Stimulated activated CD8-positive, alpha-beta memory T cell treated with anti-CD3 and anti-CD28 coated beads, Interleukin-12 subunit alpha, Interleukin-12 subunit beta, amount 100 ng/mL, for 4 hours (primary cell): Measurements from ENCODE around the gene ACP3.
"Not testable (repeated sequence)": the region's sequence is repeated elsewhere in the genome, so short reads cannot be mapped to it uniquely, and the experiment has no call there.

Source experiments
- DNase-seq: peaks from one replicate; pipeline ENCODE4 v3.0.0-alpha.2; 2020; ENCODE audit warnings: low read depth

Gene ACP3

GRCh38 chr3:132360717-132361116, 43.5 kb downstream of the ACP3 start:
- no peak for DNase-seq

DNA sequence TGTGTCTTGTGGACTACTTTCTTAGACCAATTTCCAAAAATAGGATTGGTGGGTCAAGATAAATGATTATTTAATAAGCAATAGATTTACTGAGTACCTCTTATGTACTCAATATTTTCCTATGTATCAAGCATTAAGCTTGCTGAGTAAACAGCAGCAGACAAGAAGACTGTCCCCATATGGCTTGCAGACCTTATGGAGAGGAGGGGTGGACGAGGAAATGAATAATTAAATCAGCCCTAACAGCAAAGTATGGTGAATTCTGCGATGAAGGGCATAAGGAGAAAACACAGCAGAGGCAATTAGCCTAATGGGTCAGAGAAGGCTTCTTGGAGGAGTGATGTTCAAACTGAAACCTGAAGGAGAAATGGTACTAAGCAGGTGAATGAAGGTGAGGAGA, 45.1 kb downstream of the ACP3 start:
- DNase-seq, result no peak

DNA sequence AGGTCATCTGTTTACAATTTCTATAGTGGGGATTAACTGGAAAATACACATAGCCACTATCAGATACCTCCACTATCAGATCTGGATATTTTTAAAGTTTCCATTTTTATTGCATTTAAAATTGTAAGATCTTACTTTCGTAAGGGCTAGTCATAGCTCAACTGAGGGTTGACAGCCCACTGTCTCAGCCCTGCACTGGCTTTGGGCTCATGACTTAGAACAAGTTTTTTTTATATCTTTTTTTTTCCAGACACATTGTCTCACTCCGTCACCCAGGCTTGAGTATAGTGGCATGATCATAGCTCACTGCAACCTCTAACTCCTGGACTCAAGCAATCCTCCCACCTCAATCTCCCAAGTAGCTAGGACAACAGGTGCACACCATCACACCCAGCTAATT, 51.3 kb downstream of the ACP3 start:
- no peak for DNase-seq

- DNase-seq, result no peak
Measured at GRCh38 chr3:132368962-132369361, 51.8 kb downstream of the ACP3 start.

DNA sequence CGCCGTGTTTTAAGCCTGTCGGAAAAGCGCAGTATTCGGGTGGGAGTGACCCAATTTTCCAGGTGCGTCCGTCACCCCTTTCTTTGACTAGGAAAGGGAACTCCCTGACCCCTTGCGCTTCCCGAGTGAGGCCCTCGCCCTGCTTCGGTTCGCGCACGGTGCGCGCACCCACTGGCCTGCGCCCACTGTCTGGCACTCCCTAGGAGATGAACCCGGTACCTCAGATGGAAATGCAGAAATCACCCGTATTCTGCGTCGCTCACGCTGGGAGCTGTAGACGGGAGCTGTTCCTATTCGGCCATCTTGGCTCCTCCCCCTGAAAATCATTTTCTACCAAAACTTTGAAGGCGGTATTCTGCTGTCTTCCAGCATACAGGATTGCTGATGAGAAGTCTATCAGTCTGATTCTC, 59.7 kb downstream of the ACP3 start:
- not testable (repeated sequence) for DNase-seq

DNA sequence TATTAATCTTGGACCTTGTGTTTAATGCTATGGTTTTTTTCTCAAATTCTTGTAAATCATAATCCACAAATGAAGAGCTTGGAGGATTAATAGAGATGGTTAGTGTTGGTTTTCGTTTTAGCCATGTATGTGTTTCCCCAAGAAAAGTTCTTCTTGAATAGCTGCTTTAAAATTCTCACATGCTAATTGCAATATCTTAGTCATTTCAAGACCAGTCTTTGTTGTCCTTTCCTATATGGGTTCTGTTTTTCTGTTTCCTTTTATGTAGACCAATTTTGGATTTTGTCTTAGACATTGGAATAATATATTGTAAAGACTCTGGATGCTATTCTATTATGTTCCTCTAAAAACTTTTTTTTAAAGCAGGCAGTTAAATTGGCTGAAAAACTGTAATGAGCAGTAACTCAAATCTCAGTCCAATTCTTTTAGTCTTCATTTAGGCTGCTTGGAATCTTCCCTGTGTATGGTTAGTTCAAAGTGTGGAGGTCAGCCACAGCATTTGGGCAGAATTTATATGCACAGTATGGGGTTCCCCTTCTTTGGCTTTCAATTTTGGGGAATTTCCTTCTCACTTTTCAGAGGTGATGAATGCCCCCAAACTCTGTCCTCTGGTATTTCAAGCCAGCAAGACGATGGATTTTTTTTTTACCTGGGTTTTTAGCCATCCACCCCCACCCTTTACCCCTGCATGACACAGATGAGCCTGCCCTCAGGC, 61.0 kb downstream of the ACP3 start:
- DNase-seq, result no peak

GRCh38 chr3:132378846-132379245, 61.6 kb downstream of the ACP3 start:
- no peak for DNase-seq

DNA sequence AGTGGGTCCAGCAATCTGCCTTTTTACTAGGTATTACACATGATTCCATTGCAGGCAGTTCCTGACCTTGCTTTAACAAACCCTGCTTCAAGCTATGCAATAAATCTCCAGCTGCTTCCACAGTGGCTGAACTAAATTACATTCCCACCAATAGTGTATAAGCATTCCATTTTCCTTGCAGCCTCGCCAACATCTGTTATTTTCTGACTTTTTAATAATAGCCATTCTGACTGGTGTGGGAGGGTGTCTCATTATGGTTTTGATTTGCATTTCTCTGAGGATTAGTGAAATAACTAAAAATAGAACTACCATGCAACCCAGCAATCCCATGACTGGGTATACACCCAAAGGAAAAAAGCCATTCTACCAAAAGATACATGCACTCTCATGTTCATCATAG, 63.7 kb downstream of the ACP3 start:
- DNase-seq, result no peak

- DNase-seq, result no peak
Measured at GRCh38 chr3:132381348-132381944, 64.2 kb downstream of the ACP3 start.

- no peak for DNase-seq
Measured at GRCh38 chr3:132382267-132382666, 65.1 kb downstream of the ACP3 start.

- no peak for DNase-seq
Measured at GRCh38 chr3:132382688-132383194, 65.5 kb downstream of the ACP3 start.

- DNase-seq, result no peak
Measured at GRCh38 chr3:132386259-132386658, 69.1 kb downstream of the ACP3 start.

DNA sequence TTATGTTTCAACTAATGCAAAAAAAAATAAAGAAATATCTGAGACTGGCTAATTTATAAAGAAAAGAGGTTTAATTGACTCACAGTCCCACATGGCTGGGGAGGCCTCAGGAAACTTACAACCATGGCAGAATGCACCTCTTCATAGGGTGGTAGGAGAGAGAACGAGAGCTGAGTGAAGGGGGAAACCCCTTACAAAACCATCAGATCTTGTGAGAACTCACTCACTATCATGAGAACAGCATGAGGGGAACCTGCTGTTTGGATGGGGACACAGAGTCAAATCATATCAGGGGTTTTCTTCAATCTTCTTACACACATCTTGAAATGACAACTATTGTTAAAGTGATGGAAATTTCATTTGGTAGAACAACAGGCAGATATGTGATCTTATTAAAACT, 75.5 kb downstream of the ACP3 start:
- DNase-seq, result not testable (repeated sequence)

DNA sequence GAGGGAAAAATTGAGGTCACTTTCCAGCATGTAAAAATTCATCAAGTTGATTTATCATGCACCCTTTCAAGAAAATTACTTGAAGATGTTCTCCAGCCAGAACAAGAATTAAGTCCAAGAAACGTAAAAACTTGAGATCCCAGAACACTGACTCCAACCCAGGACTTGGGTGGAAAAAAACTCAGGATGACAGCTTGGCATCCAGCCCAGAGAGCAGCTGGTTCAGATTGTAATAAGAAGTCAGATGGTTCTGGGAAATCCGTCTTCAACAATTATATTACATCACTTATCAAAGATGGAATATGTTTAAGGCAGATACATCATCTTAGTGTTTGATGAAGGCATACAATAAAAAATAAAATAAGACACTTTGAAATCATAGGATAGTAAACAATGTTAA, 77.1 kb downstream of the ACP3 start:
- DNase-seq, result no peak

DNA sequence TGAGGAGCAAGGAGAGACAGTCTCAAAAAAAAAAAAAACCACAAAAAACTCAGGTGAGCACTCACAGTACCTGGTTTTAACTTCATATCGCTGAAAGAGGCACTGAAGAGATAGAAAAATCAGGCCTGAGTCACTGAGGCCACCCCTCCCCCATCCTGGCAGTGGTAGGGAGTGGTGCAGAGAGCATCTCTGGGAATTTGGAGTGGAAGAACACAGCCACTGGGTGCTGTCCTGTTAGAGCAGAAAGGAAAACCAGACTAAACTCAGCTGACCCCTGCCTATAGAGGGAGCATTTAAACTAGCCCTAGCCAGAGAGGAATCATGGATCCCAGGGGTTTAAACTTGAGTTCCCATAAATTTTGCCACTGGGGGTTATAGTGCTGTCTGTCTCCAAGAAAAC, 77.9 kb downstream of the ACP3 start:
- no peak for DNase-seq

DNA sequence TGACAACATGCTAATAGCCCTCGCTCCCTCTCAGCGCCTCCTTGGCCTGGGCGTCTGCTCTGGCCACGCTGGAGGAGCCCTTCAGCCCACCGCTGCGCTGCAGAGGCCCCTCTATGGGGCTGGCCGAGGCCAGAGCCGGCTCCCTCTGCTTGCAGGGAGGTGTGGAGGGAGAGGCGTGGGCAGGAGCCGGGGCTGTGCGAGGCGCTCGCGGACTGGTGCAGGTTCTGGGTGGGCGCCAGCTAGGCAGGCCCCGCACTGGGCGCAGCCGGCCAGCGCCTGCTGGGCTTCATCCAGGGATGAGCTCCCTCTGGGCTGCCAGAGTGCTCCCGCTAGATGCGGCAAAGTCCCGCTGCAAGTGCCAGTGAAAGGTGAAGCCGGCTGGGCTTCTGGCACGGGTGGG, 79.0 kb downstream of the ACP3 start:
- no peak for DNase-seq

DNA sequence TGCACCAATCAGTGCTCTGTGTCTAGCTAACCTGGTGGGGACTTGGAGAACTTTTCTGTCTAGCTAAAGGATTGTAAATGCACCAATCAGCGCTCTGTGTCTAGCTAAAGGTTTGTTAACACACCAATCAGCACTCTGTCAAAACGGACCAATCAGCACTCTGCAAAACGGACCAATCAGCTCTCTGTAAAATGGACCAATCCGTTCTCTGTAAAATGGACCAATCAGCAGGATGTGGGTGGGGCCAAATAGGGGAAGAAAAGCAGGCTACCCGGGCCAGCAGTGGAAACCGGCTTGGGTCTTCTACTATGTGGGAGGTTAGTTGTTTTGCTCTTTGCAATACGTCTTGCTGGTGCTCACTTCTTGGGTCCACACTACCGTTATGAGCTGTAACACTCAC, 79.6 kb downstream of the ACP3 start:
- DNase-seq, result not testable (repeated sequence)

DNA sequence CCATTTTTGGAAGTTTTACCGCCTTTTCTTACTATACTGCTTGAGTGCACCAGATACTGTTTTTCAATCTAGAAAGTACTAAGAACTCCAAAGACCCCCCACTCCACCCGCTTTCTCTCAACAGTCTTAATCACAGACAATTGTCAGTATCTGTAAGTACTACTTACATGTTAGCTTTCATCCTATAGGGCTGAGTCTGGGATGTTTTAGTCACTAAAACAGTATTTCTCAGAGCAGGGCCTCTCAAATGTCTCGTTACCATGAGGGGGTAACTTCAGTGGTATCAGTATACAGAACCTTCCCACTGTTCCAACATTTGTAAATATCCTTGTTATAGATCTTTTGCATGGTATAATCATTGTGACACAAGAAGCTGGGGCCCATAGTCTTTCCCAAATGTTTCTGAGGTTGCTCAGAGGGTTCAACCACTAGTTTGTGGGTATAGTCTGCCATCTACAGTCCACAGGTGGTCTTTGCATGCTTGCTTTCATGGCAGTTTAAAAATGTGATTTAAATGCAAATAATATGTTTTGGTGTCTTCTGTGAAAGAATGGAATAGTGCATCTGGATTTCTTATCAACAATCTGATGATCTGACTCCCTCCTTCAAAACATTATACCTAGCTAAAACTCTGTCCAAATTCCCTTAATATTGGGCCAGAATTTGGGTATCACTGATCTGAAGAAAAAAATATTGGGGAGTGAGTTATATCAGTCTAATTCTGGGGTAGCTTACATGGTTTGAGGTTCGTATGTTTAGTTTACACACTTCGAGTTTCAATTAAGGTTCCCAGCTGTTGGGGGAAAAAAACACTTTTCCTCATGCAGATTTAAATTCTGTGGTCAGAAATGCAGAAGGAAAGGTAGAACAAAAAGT, 82.1 kb downstream of the ACP3 start:
- no peak for DNase-seq

DNA sequence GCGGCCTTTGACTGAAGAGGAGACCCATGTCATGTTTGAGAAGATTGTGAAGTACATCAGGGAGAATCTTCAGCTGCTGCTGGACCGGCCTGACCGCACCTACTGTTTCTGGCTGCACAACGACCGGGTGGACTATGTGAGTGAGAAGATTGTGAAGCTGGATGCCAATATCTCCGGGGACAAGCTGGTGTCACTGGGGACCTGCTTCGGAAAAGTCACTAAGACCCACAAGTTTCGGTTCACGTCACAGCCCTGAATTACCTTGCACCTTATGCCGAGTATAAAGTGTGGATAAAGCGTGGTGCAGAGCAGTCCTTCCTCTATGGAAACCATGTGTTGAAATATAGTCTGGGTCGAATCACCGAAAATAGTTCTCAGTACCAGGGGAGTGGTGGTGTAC, 84.0 kb downstream of the ACP3 start:
- no peak for DNase-seq

GRCh38 chr3:132404276-132404675, 87.1 kb downstream of the ACP3 start:
- no peak for DNase-seq

DNA sequence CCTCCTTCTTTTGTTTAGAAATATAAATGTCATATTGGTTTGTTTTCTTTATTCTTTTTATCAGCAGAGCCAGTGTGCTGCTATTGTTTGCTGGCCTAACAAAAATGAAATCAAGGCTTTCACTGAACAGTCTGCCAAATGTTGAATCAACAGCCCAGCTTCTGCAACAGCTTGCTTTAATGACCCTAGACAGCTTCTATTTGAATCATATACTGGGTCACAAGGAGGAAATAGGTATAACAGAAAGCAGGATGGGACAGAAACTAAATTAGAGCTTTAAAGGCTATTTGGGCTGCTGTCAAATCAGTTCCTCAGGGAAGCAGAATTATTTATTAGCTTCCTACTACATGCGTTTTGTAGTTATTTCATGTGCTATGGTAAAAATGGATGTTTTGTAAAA, 88.0 kb downstream of the ACP3 start:
- no peak for DNase-seq

DNA sequence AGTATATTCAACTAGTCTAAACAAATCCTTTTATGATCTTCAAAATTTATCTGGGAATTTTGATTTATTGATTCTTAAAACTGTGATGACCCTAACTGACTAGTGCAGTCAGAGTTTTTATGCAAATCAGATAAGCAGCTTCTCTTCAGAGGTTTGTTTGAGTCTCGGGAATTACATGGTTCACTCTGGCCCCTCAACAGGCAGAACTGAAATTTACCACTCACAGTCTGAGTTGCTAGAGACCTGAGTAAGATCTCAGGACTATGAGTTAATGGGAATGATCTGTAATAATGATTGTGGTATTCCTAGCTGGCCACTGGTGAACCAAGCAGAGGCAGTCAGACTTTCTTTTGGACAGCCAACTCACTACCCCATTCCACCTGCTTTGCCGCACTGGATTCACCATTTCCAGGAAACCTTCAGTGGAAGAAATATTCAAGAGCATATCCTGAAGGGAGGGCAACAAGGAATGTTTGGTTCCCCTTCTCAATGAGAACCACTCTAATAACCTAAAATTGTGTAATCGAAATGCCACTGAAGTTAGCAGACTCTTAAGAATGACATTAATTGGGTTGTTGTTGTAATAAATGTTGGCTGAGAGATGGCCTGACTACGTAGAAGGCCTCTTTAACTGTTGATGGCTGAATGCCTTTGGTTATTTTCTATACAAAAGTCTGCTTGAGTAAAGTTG, 88.5 kb downstream of the ACP3 start:
- DNase-seq, result no peak
